ENCODE measurements around the gene LMX1B.

DNA sequence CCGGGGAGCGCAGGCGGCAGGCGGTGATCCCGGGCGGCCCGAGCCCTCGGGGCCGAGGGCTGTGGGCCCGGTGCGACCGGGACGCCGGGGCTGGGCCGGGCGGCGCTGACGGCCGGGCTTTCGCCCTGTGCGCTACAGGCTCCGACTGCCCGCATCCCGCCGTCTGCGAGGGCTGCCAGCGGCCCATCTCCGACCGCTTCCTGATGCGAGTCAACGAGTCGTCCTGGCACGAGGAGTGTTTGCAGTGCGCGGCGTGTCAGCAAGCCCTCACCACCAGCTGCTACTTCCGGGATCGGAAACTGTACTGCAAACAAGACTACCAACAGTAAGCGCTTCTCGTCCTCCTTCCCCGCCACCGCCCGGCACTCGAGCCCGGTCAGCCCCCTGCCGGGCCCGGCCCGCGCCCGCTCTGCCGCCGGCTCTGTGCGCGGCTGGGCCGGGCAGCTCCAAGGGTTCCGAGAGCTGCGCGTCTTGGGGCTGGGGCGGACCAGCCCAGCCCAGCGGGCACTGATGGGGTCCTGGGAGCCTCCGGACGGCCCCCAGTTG is 1.6 kb downstream of the LMX1B start:
- TF ChIP-seq CTCF (conservative IDR thresholded peaks at IDR 0.05 in 1 of 2, IDR thresholded peaks at IDR 0.05 in 1 of 2; ENCODE audit: extremely low read depth in 1 of 2, insufficient read depth in 1 of 2, low read depth in 1 of 2, low read length in 2 of 2) (no peak), EZH2 (IDR thresholded peaks at IDR 0.05; ENCODE audit: borderline replicate concordance, low read length) (no peak)

Data from mammary epithelial cell (primary cell).